Measurements from ENCODE around the gene RFESD. TPM values are rescaled to one million over a fixed set of nuclear protein-coding genes. Genes with fewer than 3 reads are reported as not detected.

RFESD gene
- total RNA-seq (2014; rRNA removed; shearing (Covaris generic)) = 8.9 and 9.4 TPM in 2 replicates
- polyA plus RNA-seq (2014; cell fraction: nucleus; rRNA removed) = 0.98 and 12.0 TPM in 2 replicates

DNA sequence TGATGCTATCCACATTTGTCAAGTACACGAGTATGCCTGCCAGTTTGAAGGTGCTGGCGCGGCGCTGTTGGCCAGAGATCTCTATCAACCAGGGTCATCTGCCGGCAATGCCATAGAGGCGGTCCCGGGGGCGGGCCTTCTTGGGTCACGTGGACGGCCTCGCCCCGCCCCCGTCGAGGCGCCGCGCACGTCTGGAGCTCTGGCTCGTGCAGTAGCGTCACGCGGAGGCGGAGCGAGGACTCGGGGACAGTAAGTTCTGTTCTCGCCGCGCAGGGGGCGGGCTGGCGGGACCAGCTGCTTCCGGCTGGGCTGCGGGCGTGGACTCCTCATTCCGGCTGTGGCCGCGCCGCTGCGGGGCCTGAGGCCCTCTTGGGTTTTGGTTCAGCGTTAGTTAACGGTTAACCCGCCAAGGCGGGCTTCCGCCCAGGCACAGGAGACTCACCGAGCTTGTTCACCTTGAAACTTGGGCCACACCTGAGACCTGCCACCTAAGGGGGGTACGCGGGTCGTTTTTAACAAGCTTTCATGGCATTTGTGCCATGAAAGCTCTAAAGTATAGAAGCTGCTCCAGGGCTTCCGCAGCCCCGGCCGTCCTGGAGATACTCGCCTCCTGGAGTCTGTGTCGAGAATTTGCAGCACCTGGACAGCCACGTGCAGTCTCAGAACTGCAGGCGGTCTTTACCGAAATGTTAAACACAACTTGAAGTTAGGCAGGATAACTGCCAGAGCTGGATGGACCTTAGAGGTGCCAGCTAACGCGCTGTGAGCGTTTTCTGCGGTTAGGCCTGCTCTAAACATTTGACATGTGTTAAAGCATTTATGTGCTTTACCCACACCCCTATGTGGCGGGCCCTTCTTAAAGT, at the start of gene RFESD:
Gene RFESD (plus strand): TSS at position 209 of the 863 bp plus-strand sequence. CDS start 5,495 bp downstream, outside the sequence.
- DNase-seq (ENCODE audit: extremely low read depth, low read depth) = peak; percentile 97

DNA sequence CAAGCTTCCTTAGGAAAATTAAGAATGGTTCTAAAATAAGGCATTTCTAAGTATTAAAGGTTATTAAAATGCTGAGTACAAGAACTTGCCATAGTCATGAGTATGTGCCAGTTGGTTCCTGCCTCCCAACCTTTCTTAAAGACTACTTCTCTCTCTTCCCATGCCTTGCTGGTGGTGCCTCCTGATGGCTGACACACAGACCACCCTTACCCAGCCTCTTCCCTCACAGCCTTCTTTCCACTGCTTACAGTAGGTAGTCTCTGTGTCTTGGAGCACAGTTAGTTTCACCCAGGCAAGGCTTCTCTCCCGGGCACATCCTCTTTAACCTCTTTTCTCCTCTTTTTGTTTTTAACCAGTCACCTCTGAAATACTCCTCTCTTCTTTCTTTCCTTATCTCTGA, 47.3 kb upstream of the RFESD start:
- no peak for DNase-seq (ENCODE audit: extremely low read depth, low read depth)

DNA sequence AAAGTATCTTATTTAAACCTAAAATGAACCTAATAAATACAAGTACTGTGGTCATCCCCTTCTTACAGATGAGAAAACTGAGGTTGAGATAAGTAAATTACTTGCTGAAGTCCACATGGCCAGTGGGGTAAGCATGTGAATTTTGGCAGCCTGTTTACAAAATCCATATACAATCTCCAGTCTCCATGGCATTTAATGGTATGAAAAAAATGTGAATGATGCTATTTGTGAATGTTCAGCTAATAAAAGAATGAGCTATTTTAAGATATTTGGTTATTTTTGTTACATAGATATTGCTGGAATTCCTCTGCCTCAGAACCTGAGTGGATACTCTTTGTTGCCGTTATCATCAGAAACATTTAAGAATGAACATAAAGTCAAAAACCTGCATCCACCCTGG, 46.0 kb upstream of the RFESD start:
- DNase-seq (ENCODE audit: extremely low read depth, low read depth) = no peak

DNA sequence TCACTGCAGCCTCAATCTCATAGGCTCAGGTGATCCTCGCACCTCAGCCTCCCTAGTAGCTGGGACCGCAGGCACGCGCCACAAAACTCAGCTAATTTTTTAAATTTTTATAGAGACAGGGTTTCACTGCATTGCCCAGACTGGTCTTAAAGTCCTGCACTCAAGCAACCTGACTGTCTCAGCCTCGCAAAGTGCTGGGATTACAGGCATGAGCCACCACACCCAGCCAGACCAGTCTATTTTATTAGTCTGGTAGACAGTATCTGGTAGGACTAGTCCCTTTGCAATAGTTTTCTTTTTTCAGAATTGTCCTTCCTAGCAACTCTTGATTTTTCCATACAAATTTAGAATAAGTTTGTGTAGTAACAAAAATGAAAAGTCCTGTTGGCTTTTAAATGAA, 40.8 kb upstream of the RFESD start:
- DNase-seq (ENCODE audit: extremely low read depth, low read depth) = no peak

DNA sequence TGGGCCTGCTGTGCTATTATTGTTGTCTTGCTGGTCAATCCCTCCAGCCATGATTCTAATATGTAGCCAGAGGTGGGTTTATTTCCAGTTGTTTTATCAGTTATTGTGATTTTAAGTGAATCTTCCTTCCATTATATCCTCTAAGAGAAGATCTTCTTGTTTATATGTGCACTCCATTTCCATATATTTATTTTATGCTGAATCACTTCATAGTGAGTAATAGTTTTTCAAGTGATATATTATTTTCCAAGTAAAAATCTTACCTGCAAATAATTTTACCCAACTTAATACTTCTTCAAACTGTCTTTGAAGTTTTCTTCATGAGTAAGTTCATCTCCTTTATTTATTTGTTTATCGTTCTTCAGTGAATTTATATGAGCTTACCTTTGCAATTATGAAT, 40.2 kb upstream of the RFESD start:
- DNase-seq (ENCODE audit: extremely low read depth, low read depth) = no peak

DNA sequence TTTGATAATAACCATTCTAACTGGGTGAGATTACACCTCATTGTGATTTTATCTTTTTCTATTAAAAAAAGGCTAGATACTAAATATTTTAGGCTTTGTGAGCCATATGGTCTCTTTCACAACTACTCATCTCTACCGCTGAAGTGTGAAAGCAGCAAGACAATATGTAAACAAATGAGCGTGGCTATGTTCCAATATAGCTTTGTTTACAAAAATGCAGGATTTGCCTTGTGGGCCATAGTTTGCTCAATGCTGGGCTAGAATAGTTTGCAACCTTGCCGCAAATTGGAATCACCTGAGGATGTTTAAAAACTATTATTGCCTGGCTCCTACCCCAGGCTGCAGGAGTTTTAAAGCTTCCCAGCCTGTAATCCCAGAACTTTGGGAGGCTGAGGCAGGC, 36.9 kb upstream of the RFESD start:
- no peak for DNase-seq (ENCODE audit: extremely low read depth, low read depth)

DNA sequence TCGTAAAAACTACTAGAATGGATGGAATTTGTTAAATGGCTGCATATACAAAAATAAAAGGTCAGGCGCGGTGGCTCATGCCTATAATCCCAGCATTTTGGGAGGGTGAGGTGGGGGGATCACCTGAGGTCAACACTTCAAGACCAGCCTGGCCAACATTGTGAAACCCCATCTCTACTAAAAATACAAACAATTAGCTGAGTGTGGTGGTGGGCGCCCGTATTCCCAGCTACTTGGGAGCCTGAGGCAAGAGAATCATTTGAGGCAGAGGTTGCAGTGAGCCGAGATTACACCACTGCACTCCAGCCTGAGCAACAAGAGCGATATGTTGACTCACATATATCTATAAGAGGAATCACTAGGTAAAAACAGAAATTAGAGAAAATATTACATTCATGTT, 36.0 kb upstream of the RFESD start:
- DNase-seq (ENCODE audit: extremely low read depth, low read depth) = no peak

DNA sequence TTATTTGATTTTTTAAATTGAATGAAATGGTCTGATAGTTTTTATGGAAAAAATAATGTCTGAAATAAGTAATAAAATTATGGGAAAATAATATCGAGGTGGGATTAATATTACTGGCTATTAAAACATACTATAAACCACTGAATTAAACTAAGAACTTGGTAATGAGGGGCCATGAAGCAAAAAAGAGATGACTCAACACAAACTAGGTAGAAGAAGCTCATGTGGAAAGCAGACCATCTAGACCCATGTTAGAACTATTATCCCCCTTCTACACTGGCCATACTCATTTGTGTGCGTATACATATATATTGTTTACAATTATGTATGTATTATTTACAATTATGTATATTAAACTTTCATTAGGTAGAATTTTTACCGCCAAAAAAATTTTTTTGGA, 35.2 kb upstream of the RFESD start:
- DNase-seq (ENCODE audit: extremely low read depth, low read depth) = no peak

DNA sequence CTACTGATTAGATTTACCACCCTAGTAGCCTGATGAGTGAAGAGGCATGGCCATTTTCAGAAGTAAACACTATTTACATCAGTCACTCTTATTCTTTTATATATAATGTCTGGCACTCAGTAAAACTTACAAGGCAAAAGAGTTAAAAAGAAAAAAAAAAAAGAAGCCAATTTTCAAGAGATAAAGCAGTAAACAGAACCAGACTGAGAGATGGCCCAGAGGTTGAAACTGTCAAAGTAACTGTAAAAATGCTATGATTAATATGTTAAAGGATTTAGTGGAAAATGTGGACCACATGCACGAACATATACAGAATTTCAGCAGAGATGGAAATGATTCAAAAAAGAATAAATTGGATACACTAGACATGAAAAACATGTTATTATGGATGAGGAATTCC, 33.1 kb upstream of the RFESD start:
- no peak for DNase-seq (ENCODE audit: extremely low read depth, low read depth)

DNA sequence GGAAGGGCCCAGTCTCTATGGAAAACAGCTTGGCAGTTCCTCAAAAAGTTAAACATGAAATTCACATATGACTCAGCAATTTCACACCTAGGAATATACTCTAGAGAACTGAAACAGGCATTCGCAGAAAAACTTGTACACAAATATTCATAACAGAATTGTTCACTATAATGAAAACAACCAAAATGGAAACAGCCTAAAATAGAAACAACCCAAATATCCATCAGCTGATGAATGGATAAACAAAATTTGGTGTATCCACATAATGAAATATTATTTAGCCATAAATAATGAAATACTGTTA, 31.5 kb upstream of the RFESD start:
- peak; percentile 21 for DNase-seq (ENCODE audit: extremely low read depth, low read depth)

DNA sequence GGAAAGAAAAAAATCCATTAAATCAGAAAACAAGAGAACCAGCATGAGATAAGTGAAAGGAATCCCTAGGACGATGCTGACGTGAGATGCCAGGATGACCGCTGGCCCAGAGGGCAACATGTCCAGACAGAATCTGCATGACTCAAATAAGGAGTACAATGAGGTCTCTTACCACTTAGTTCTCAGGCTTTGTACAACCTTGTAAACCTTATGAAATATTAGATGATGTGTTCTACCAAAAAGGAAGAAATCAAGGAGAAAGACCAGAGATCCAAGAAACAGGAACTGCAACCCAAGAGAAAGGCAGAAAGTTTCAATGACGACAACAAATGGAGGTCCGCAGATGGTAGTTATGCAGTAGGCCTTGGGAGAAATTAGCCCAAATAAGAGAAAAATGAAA, 29.5 kb upstream of the RFESD start:
- DNase-seq (ENCODE audit: extremely low read depth, low read depth) = no peak

DNA sequence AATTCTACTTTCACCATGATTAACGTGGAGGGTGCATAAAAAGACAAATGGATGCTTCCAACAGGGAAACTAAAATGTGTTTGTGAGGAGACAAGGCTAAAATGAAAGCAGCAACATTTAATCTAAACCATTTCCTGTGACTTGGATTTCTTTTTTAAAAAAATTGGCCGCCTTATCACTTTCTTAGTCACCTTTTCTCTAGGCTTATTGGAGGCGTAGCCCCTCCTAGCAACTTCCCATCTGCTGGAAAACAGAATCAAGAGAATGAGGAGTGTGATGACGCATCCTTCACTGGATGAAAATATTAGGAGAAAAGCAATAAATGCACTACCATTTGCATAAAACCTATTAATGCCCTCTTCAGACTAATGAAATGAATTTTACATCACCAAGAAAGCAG, 27.5 kb upstream of the RFESD start:
- no peak for DNase-seq (ENCODE audit: extremely low read depth, low read depth)

DNA sequence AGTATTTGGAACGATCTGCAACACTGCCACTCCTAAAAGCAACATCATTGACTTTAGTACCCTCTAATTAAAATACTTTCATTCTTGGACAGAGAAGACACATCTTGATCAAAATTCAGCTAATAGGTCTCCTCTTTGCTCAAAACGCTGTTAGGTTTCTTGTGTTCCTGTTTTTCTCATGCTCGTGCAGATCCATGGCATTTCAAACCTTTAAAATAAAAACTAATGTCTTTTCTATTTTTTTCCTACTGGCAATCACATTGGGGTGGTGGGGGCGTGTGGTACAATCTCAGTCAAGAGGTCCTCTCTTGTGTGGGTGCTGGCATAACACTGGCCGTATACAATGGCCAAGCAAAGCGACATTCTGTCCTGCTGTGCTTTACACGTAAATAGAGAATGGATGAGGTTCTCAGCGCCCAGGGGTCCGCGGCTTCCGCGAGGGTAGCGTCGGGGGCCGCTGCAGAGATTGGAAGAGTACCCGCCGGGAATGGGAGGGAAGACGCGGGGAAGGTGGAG, 27.0 kb upstream of the RFESD start:
- no peak for DNase-seq (ENCODE audit: extremely low read depth, low read depth)

DNA sequence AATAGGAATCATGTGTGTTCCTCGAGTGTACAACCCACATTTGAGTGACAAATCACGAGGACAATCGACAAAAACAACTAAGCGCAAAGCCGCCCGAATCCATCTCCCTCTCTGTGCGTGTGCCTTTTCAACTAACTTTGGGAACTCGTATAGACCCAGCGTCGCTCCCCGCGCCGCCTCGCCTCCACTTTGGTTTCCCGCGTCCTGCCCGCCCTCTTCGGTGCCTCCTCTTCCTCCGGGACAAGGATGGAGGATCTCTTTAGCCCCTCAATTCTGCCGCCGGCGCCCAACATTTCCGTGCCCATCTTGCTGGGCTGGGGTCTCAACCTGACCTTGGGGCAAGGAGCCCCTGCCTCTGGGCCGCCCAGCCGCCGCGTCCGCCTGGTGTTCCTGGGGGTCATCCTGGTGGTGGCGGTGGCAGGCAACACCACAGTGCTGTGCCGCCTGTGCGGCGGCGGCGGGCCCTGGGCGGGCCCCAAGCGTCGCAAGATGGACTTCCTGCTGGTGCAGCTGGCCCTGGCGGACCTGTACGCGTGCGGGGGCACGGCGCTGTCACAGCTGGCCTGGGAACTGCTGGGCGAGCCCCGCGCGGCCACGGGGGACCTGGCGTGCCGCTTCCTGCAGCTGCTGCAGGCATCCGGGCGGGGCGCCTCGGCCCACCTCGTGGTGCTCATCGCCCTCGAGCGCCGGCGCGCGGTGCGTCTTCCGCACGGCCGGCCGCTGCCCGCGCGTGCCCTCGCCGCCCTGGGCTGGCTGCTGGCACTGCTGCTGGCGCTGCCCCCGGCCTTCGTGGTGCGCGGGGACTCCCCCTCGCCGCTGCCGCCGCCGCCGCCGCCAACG, 26.3 kb upstream of the RFESD start, which contains the start of gene GPR150:
Gene GPR150 (plus strand): TSS at position 58 of the 840 bp plus-strand sequence. CDS start 189 bp downstream, at position 247.
- DNase-seq (ENCODE audit: extremely low read depth, low read depth) = no peak

DNA sequence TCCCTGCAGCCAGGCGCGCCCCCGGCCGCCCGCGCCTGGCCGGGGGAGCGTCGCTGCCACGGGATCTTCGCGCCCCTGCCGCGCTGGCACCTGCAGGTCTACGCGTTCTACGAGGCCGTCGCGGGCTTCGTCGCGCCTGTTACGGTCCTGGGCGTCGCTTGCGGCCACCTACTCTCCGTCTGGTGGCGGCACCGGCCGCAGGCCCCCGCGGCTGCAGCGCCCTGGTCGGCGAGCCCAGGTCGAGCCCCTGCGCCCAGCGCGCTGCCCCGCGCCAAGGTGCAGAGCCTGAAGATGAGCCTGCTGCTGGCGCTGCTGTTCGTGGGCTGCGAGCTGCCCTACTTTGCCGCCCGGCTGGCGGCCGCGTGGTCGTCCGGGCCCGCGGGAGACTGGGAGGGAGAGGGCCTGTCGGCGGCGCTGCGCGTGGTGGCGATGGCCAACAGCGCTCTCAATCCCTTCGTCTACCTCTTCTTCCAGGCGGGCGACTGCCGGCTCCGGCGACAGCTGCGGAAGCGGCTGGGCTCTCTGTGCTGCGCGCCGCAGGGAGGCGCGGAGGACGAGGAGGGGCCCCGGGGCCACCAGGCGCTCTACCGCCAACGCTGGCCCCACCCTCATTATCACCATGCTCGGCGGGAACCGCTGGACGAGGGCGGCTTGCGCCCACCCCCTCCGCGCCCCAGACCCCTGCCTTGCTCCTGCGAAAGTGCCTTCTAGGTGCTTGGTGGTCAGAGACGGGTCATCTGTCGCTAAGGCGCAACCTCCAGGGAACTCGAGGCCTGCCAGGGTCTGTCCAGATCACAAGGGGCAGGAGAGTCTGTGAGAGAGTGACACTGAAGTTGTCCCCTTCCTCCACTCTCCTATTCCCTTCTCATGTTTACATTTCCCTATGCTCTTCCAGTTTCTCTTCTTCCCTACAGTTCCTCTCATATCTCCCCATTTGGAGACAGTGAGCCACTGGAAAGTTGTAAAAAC, 25.4 kb upstream of the RFESD start:
- no peak for DNase-seq (ENCODE audit: extremely low read depth, low read depth)

DNA sequence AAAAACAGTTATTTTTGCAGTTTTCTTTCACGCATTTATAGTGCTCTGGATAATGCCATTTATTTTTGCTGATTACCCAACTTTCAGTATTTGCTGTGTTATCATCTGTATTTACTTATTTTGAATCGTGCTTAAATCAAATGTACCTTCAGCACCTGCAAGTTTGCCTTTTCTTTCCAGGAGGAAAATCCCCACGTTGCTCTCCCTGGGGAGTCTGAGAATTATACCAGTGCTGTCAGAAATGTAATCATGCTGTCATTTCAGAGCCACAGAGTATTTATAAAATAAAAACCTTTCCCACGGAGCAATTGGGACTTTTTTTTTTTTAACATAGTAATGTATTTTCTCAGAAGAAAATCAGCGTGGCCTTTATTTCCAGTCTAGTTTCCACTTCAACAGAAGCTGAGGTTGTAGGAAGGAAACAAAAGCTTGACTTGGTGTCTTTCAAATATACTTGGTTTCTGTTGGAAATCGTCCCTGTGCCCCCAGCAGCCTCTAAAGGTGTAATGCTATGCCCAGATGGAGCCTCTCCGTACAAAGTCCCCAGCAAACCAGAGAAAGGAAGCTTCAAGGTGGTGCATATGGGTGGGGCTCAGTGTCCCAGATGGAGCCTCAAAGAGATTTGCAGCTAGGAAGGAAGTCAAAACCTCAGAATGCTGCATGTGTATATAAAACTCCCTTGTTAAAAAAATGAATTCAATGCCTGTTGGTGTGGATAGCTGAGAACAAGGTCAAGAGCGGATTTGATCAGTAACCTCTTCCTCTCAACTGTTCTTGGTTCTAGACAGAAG, 24.5 kb upstream of the RFESD start:
- no peak for DNase-seq (ENCODE audit: extremely low read depth, low read depth)

DNA sequence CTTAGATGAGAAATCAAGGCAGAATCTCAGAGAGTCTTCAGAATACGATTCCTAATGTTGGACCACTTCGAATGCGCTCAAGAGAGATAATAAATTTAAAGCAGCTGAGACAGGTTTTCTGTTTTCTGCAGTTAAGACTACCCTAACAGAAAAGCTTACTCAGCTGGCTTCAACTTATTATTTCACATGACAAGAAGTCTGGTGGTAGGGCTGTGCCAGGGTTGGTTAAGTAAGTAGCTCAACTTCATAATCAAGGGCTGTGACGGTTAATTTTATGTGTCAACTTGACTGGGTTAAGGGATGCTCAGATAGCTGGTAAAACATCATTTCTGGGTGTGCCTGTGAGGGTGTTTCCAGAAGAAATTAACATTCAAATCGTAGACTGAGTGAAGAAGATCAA, 22.9 kb upstream of the RFESD start:
- DNase-seq (ENCODE audit: extremely low read depth, low read depth) = no peak

DNA sequence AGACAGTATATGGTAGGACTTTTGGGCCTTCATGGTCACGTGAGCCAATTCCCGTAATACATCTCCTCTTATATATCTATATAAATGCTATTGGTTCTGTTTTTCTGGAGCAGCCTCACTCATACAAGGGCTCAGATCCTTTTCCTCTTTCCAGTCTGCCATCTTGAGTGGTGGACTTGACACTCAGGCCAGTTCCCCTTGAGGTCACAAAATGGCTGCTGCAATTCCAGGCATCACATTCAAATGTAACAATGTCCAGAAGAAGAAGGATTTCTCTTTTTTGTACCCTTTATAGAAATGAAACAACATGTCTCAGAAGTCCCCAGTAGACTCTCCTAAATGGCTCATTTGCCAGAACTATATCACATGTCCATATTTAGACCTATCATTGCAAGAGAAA, 22.2 kb upstream of the RFESD start:
- DNase-seq (ENCODE audit: extremely low read depth, low read depth) = no peak

DNA sequence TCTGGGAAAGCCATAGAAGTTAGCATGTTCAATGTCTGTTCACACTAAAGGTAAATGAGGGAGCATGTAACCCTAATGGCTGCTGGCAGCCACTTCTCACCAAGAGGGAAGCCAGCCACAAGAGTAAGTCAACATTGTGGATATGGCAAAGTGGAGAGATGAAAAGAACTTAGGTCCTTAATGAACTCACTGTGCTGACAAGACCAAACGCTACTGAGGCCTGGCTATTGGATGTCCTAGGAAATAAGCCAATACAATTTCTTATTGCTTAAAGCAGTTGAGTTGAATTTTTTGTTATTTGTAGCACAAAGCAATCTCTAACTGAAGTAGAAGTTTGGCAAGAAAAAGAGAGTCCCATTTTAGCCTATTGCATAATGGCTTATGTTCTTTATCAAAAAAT, 19.9 kb upstream of the RFESD start:
- no peak for DNase-seq (ENCODE audit: extremely low read depth, low read depth)

Data from NCI-H460 (cell line).